ENCODE measurements around the gene RABGEF1. TPM values are rescaled to one million over a fixed set of nuclear protein-coding genes. Genes with fewer than 3 reads are reported as not detected.
"Not testable (repeated sequence)": the region's sequence is repeated elsewhere in the genome, so short reads cannot be mapped to it uniquely, and the experiment has no call there.

The RABGEF1 gene
- total and polyA plus RNA-seq, 2 experiments from 2014 or later, result 14.7 to 17.5 TPM

- H3K27me3 ChIP-seq (ENCODE audit: insufficient read depth); H3K36me3 ChIP-seq (ENCODE audit: insufficient read depth); H3K4me1 ChIP-seq (ENCODE audit: insufficient read depth); H3F3A ChIP-seq (replicated peaks; ENCODE audit: low read depth); H3K27ac ChIP-seq (ENCODE audit: low read depth); H3K27ac Mint-ChIP-seq; H4K20me1 ChIP-seq (replicated peaks; ENCODE audit: insufficient read depth); H3K4me2 ChIP-seq; H3K4me3 ChIP-seq; H2AFZ ChIP-seq; H3K4me3 Mint-ChIP-seq; DNase-seq (ENCODE audit: low spot score); H3K9me3 Mint-ChIP-seq; H3K9me2 ChIP-seq (ENCODE audit: insufficient read depth); H3K4me1 Mint-ChIP-seq; H3K27me3 Mint-ChIP-seq (ENCODE audit: insufficient read depth, low read depth, poor library complexity): not testable (repeated sequence)
- peaks cover 11% of the 10 kb centered on the region; the same call in 2 of the 3 replicates for H3K36me3 Mint-ChIP-seq (ENCODE audit: low read depth)
- H3K79me2 ChIP-seq (replicated peaks; ENCODE audit: insufficient read depth), result peaks cover 64% of the 10 kb centered on the region
- ATAC-seq, result peak; percentile 61
These were observed 27.0 kb downstream of the RABGEF1 start for GRCh38 chr7:66767486-66767885.

GRCh38 chr7:66768865-66769832, 28.6 kb downstream of the RABGEF1 start:
- Histone ChIP-seq H3K79me2 (replicated peaks; ENCODE audit: insufficient read depth) (peaks cover 53% of the 10 kb centered on the region), H3K4me1 (ENCODE audit: insufficient read depth) (no peaks in the 10 kb centered on the region), H2AFZ (no peak overlapping the region), H3K27me3 (ENCODE audit: insufficient read depth) (no peaks in the 10 kb centered on the region), H3F3A (replicated peaks; ENCODE audit: low read depth) (no peaks in the 10 kb centered on the region), H4K20me1 (replicated peaks; ENCODE audit: insufficient read depth) (peaks cover 8% of the 10 kb centered on the region; the same call in 1 of the 2 replicates), H3K27ac (ENCODE audit: low read depth) (peak overlapping the region; percentile 50; the same call in 1 of the 2 replicates), H3K4me2 (no peak overlapping the region), H3K36me3 (ENCODE audit: insufficient read depth) (no peaks in the 10 kb centered on the region), H3K9me2 (ENCODE audit: insufficient read depth) (no peaks in the 10 kb centered on the region), H3K4me3 (no peak overlapping the region)
- H3K27ac Mint-ChIP-seq, result no peak overlapping the region
- H3K27me3 Mint-ChIP-seq (ENCODE audit: insufficient read depth, low read depth, poor library complexity), result peaks cover 5% of the 10 kb centered on the region
- no peaks in the 10 kb centered on the region for H3K9me3 Mint-ChIP-seq
- H3K36me3 Mint-ChIP-seq (ENCODE audit: low read depth), result peaks cover 6% of the 10 kb centered on the region; the same call in 1 of the 3 replicates
- no peak for DNase-seq (ENCODE audit: low spot score)
- H3K4me1 Mint-ChIP-seq, result peaks cover 5% of the 10 kb centered on the region
- ATAC-seq, result no peak
- H3K4me3 Mint-ChIP-seq, result no peak overlapping the region
- TF ChIP-seq STAT1 (IDR thresholded peaks at IDR 0.05; ENCODE audit: unreplicated experiment), result no peak
- no peak for TF ChIP-seq NANOG (IDR thresholded peaks at IDR 0.05; ENCODE audit: borderline replicate concordance)
- no peak for TF ChIP-seq EZH2 (IDR thresholded peaks at IDR 0.05; ENCODE audit: low read depth, unreplicated experiment)
- no peak for TF ChIP-seq JUNB (IDR thresholded peaks at IDR 0.05; ENCODE audit: unreplicated experiment)
- TF ChIP-seq CREB1 (CRISPR knock-in tag; IDR thresholded peaks at IDR 0.05; ENCODE audit: low read depth), result no peak
- TF ChIP-seq, protein P1, sequence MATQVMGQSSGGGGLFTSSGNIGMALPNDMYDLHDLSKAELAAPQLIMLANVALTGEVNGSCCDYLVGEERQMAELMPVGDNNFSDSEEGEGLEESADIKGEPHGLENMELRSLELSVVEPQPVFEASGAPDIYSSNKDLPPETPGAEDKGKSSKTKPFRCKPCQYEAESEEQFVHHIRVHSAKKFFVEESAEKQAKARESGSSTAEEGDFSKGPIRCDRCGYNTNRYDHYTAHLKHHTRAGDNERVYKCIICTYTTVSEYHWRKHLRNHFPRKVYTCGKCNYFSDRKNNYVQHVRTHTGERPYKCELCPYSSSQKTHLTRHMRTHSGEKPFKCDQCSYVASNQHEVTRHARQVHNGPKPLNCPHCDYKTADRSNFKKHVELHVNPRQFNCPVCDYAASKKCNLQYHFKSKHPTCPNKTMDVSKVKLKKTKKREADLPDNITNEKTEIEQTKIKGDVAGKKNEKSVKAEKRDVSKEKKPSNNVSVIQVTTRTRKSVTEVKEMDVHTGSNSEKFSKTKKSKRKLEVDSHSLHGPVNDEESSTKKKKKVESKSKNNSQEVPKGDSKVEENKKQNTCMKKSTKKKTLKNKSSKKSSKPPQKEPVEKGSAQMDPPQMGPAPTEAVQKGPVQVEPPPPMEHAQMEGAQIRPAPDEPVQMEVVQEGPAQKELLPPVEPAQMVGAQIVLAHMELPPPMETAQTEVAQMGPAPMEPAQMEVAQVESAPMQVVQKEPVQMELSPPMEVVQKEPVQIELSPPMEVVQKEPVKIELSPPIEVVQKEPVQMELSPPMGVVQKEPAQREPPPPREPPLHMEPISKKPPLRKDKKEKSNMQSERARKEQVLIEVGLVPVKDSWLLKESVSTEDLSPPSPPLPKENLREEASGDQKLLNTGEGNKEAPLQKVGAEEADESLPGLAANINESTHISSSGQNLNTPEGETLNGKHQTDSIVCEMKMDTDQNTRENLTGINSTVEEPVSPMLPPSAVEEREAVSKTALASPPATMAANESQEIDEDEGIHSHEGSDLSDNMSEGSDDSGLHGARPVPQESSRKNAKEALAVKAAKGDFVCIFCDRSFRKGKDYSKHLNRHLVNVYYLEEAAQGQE (IDR thresholded peaks at IDR 0.05; ENCODE audit: unreplicated experiment), result no peak
- TF ChIP-seq ETS1 (IDR thresholded peaks at IDR 0.05), result no peak
- TF ChIP-seq POLR2AphosphoS5 (IDR thresholded peaks at IDR 0.05; ENCODE audit: low read depth), result no peak
- TF ChIP-seq, protein P2, sequence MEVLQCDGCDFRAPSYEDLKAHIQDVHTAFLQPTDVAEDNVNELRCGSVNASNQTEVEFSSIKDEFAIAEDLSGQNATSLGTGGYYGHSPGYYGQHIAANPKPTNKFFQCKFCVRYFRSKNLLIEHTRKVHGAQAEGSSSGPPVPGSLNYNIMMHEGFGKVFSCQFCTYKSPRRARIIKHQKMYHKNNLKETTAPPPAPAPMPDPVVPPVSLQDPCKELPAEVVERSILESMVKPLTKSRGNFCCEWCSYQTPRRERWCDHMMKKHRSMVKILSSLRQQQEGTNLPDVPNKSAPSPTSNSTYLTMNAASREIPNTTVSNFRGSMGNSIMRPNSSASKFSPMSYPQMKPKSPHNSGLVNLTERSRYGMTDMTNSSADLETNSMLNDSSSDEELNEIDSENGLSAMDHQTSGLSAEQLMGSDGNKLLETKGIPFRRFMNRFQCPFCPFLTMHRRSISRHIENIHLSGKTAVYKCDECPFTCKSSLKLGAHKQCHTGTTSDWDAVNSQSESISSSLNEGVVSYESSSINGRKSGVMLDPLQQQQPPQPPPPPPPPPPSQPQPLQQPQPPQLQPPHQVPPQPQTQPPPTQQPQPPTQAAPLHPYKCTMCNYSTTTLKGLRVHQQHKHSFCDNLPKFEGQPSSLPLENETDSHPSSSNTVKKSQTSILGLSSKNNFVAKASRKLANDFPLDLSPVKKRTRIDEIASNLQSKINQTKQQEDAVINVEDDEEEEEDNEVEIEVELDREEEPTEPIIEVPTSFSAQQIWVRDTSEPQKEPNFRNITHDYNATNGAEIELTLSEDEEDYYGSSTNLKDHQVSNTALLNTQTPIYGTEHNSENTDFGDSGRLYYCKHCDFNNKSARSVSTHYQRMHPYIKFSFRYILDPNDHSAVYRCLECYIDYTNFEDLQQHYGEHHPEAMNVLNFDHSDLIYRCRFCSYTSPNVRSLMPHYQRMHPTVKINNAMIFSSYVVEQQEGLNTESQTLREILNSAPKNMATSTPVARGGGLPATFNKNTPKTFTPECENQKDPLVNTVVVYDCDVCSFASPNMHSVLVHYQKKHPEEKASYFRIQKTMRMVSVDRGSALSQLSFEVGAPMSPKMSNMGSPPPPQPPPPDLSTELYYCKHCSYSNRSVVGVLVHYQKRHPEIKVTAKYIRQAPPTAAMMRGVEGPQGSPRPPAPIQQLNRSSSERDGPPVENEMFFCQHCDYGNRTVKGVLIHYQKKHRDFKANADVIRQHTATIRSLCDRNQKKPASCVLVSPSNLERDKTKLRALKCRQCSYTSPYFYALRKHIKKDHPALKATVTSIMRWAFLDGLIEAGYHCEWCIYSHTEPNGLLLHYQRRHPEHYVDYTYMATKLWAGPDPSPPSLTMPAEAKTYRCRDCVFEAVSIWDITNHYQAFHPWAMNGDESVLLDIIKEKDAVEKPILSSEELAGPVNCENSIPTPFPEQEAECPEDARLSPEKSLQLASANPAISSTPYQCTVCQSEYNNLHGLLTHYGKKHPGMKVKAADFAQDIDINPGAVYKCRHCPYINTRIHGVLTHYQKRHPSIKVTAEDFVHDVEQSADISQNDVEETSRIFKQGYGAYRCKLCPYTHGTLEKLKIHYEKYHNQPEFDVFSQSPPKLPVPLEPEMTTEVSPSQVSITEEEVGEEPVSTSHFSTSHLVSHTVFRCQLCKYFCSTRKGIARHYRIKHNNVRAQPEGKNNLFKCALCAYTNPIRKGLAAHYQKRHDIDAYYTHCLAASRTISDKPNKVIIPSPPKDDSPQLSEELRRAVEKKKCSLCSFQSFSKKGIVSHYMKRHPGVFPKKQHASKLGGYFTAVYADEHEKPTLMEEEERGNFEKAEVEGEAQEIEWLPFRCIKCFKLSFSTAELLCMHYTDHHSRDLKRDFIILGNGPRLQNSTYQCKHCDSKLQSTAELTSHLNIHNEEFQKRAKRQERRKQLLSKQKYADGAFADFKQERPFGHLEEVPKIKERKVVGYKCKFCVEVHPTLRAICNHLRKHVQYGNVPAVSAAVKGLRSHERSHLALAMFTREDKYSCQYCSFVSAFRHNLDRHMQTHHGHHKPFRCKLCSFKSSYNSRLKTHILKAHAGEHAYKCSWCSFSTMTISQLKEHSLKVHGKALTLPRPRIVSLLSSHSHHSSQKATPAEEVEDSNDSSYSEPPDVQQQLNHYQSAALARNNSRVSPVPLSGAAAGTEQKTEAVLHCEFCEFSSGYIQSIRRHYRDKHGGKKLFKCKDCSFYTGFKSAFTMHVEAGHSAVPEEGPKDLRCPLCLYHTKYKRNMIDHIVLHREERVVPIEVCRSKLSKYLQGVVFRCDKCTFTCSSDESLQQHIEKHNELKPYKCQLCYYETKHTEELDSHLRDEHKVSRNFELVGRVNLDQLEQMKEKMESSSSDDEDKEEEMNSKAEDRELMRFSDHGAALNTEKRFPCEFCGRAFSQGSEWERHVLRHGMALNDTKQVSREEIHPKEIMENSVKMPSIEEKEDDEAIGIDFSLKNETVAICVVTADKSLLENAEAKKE (CRISPR knock-in tag; IDR thresholded peaks at IDR 0.05), result no peak
